ENCODE measurements around the gene NHEJ1. TPM values are rescaled to one million over a fixed set of nuclear protein-coding genes. Genes with fewer than 3 reads are reported as not detected.
"Not testable (repeated sequence)": the region's sequence is repeated elsewhere in the genome, so short reads cannot be mapped to it uniquely, and the experiment has no call there.

The NHEJ1 gene
- total RNA-seq, 4 donors from 2014 or later, result 50.5 to 90.2 (median 65.3) TPM

DNA sequence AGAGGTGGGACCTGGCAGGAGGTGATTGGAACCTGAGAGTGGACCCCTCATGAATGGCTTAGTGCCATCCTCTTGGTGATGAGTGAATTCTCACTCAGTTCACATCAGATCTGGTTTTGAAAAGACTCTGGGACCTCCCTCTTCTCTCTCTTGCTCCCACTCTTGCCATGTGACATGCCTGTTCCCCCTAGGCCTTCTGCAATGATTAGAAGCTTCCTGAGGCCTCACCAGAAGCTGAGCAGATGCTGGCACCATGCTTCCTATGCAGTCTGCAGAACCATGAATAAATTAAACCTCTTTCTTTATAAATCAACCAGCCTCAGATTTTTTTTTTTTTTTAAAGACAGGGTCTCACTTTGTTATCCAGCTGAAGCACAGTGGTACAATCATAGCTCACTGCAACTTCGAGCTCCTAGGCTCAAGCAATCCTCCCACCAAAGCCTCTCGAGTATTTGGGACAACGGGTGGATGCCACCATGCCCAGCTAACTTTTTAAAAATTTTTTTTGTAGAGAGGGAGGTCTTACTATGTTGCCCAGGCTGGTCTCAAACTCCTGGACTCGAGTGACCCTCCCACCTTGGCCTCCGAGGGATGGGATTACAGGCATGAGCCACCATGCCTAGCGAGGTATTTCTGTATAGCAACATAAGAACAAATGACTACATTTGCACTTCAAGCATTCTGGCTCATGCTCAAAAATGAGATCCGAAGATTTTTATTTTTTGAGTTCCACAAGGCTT lies 44.0 kb upstream of the NHEJ1 start:
- peaks cover 7 to 21% (median 20%) of the 10 kb centered on the region in 4 donors for H3K4me1 ChIP-seq
- TF ChIP-seq POLR2A (IDR thresholded peaks at IDR 0.05) (no peak), EP300 (IDR thresholded peaks at IDR 0.05; ENCODE audit: low read depth) (no peak), POLR2AphosphoS5 (IDR thresholded peaks at IDR 0.05) (no peak), CTCF (IDR thresholded peaks at IDR 0.05) (no peak)
- no peak overlapping the region for H3K27ac ChIP-seq
- H3K4me3 ChIP-seq, result no peak overlapping the region
- DNase-seq, result no peak
- H3K36me3 ChIP-seq, result no peaks in the 10 kb centered on the region
- 93% methylated on average over 6 to 7 of the region's 7 CpGs for WGBS, 2 donors (ENCODE audit: low coverage in 1 of 2)
- H3K27me3 ChIP-seq, result no peaks in the 10 kb centered on the region
- H3K9me3 ChIP-seq, result no peaks in the 10 kb centered on the region
- intact Hi-C loops (cut with DNase I; ENCODE audit: low total_unique reads) (no loop called here), in situ Hi-C loops (cut with MboI; ENCODE audit: low pct_ligation_motif_present in 1 of 4, low pct_unique_long_range_greater_than_20kb in 1 of 4, low sequenced_read_pairs in 3 of 4) (loop anchor here in 1 of 4 donors (5.0 kb wide), 1 partner anchor 32 kb away; the partner anchor contains the start of gene SLC23A3)

- H3K36me3 ChIP-seq; H3K4me1 ChIP-seq; in situ Hi-C loops (cut with MboI; ENCODE audit: low pct_ligation_motif_present in 1 of 4, low pct_unique_long_range_greater_than_20kb in 1 of 4, low sequenced_read_pairs in 3 of 4); H3K27me3 ChIP-seq; H3K9me3 ChIP-seq; H3K27ac ChIP-seq; DNase-seq; intact Hi-C loops (cut with DNase I; ENCODE audit: low total_unique reads); H3K4me3 ChIP-seq: not testable (repeated sequence)
- 89% methylated on average over 21 of the region's 21 CpGs; no CpG with 5 or more reads in 1 of the 2 donors for WGBS, 2 donors (ENCODE audit: low coverage in 1 of 2)
Measured at GRCh38 chr2:219201331-219201730, 40.7 kb upstream of the NHEJ1 start.

GRCh38 chr2:219200502-219201326 lies 40.1 kb upstream of the NHEJ1 start:
- H3K36me3 ChIP-seq; H3K4me3 ChIP-seq; H3K27me3 ChIP-seq; DNase-seq; in situ Hi-C loops (cut with MboI; ENCODE audit: low pct_ligation_motif_present in 1 of 4, low pct_unique_long_range_greater_than_20kb in 1 of 4, low sequenced_read_pairs in 3 of 4); H3K9me3 ChIP-seq; H3K4me1 ChIP-seq; intact Hi-C loops (cut with DNase I; ENCODE audit: low total_unique reads); H3K27ac ChIP-seq: not testable (repeated sequence)
- WGBS, 2 donors (ENCODE audit: low coverage in 1 of 2), result 69 to 70% methylated on average over 2 to 26 of the region's 26 CpGs

DNA sequence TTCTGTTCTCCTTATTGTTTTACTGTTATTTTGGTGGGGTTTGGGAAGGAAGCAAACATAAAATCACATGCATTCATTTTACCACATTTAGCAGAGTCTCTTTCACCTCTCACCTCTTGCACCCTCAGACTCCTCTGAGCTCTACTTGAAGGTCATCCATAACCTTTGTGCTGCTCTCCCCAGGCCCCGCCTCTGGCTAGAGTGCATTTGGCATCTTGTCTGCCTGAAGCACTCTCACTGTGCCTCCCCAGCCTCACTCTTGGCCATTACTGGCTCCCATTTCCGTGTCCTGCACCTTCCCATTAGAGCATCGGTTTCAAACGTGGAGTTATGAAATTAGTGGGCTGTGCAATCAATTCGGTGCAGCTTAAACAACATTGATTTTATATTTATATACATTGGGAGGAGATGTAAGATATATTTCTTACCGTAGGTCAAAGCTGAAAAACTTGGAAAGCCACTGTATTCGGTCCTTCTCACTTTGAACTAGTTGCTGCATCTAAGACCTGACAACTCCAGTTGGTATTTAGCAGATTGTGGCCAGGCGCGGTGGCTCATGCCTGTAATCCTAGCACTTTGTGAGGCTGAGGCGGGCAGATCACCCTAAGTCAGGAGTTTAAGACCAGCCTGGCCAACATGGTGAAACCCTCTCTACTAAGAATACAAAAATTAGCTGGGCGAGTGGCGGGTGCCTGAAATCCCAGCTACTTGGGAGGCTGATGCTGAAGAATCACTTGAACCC lies 39.0 kb upstream of the NHEJ1 start:
- Histone ChIP-seq H3K36me3 (no peaks in the 10 kb centered on the region), H3K4me1 (no peaks in the 10 kb centered on the region), H3K27ac (no peak overlapping the region), H3K4me3 (no peak overlapping the region), H3K27me3 (peaks cover 10% of the 10 kb centered on the region), H3K9me3 (no peaks in the 10 kb centered on the region)
- 80 to 87% methylated on average over 8 to 12 of the region's 12 CpGs for WGBS, 2 donors (ENCODE audit: low coverage in 1 of 2)
- TF ChIP-seq CTCF (IDR thresholded peaks at IDR 0.05) (no peak), POLR2A (IDR thresholded peaks at IDR 0.05) (no peak)
- intact Hi-C loops (cut with DNase I; ENCODE audit: low total_unique reads) (no loop called here), in situ Hi-C loops (cut with MboI; ENCODE audit: low pct_ligation_motif_present in 1 of 4, low pct_unique_long_range_greater_than_20kb in 1 of 4, low sequenced_read_pairs in 3 of 4) (no loop called here)
- no peak for DNase-seq

DNA sequence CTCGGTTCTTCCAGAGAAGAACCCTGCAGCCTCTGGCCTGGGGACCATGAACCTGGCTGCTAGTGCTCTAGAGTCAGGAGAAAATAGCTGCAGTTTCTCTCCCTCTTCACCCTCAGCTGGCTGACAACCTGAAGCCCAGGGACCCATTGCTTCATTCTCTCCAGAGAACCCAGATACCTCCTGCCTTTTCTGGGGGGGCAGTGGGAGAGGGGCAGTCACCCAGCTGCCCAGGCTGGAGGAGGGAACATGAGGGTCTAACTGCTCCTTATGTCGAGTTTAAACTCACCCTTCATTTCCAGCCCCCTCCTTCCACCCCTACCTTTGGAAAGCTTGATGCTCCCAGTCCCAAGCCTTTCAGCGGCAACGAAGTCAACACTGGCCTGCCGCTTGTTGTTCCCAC lies 38.4 kb upstream of the NHEJ1 start:
- no peak for TF ChIP-seq POLR2AphosphoS5 (IDR thresholded peaks at IDR 0.05)
- no peak for TF ChIP-seq CTCF (IDR thresholded peaks at IDR 0.05)
- TF ChIP-seq POLR2A (IDR thresholded peaks at IDR 0.05), result no peak
- TF ChIP-seq EP300 (IDR thresholded peaks at IDR 0.05; ENCODE audit: low read depth), result no peak
- no peak for DNase-seq
- in situ Hi-C loops (cut with MboI; ENCODE audit: low pct_ligation_motif_present in 1 of 4, low pct_unique_long_range_greater_than_20kb in 1 of 4, low sequenced_read_pairs in 3 of 4), result no loop called here

More for the DNA sequence above, 38.4 kb upstream of the NHEJ1 start:
- Histone ChIP-seq H3K4me3 (no peak overlapping the region), H3K9me3 (no peaks in the 10 kb centered on the region), H3K27ac (no peak overlapping the region), H3K36me3 (no peaks in the 10 kb centered on the region), H3K27me3 (peaks cover 10% of the 10 kb centered on the region), H3K4me1 (no peaks in the 10 kb centered on the region)
- WGBS, 2 donors (ENCODE audit: low coverage in 1 of 2), result 79% methylated on average over 5 of the region's 5 CpGs; no CpG with 5 or more reads in 1 of the 2 donors
- intact Hi-C loops (cut with DNase I; ENCODE audit: low total_unique reads), result no loop called here

All from transverse colon (tissue), 4 donors.